Fibroblast of lung (primary cell): Measurements from ENCODE around the gene COL7A1.

Source experiments
- EZH2 ChIP-seq: IDR thresholded peaks from 2 replicates; pipeline ENCODE4 v1.5.1; 2012; ENCODE audit warnings: low read length, control low read depth, mild to moderate bottlenecking; ENCODE audit errors: missing control alignments
- TF ChIP-seq, protein P1 (sequence below), 2 donors: IDR thresholded peaks in 1 of 2; conservative IDR thresholded peaks in 1 of 2; 1 replicate in 1 of 2; 2 replicates in 1 of 2; pipeline ENCODE4 v1.5.1; 2011 to 2012; ENCODE audit warnings: low read length in 2 of 2, control low read depth in 1 of 2, inconsistent platforms in 1 of 2, low read depth in 1 of 2, mild to moderate bottlenecking in 1 of 2

- TF ChIP-seq, protein P1, sequence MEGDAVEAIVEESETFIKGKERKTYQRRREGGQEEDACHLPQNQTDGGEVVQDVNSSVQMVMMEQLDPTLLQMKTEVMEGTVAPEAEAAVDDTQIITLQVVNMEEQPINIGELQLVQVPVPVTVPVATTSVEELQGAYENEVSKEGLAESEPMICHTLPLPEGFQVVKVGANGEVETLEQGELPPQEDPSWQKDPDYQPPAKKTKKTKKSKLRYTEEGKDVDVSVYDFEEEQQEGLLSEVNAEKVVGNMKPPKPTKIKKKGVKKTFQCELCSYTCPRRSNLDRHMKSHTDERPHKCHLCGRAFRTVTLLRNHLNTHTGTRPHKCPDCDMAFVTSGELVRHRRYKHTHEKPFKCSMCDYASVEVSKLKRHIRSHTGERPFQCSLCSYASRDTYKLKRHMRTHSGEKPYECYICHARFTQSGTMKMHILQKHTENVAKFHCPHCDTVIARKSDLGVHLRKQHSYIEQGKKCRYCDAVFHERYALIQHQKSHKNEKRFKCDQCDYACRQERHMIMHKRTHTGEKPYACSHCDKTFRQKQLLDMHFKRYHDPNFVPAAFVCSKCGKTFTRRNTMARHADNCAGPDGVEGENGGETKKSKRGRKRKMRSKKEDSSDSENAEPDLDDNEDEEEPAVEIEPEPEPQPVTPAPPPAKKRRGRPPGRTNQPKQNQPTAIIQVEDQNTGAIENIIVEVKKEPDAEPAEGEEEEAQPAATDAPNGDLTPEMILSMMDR (conservative IDR thresholded peaks at IDR 0.05 in 1 of 2, IDR thresholded peaks at IDR 0.05 in 1 of 2; ENCODE audit: low read depth in 1 of 2, low read length in 2 of 2), result no peak
- no peak for TF ChIP-seq EZH2
Observed at GRCh38 chr3:48566401-48566760, 28.7 kb downstream of the COL7A1 start.
